Loucy (cell line): ENCODE results near the gene OR5AN1.

ENCODE experiments used
- H2AFZ ChIP-seq: fragments of 200-600 bp; sonication (generic); 2 replicates; pipeline ENCODE4 v1.6.0; 2016; ENCODE audit warnings: antibody characterized with exemption, mild to moderate bottlenecking, low read length, moderate library complexity
- H3F3A ChIP-seq: fragments of 200-600 bp; 2 replicates; pipeline ENCODE4 v1.6.0; 2016; ENCODE audit warnings: antibody characterized with exemption, low read depth, mild to moderate bottlenecking
- H3K27me3 ChIP-seq: fragments of 200-600 bp; sonication (generic); 2 replicates; pipeline ENCODE4 v1.6.1; 2014; ENCODE audit warnings: low read length, mild to moderate bottlenecking; ENCODE audit not compliant: insufficient read depth, poor library complexity, severe bottlenecking
- H3K36me3 ChIP-seq: fragments of 200-600 bp; sonication (generic); 2 replicates; pipeline ENCODE4 v1.6.1; 2016; ENCODE audit warnings: low read length; ENCODE audit not compliant: insufficient read depth
- H3K4me1 ChIP-seq: fragments of 200-600 bp; sonication (generic); 2 replicates; pipeline ENCODE4 v1.5.1; 2014; ENCODE audit warnings: low read length, mild to moderate bottlenecking; ENCODE audit not compliant: insufficient read depth, poor library complexity, severe bottlenecking
- H3K4me2 ChIP-seq: fragments of 200-600 bp; sonication (generic); 2 replicates; pipeline ENCODE4 v1.6.0; 2014; ENCODE audit warnings: antibody characterized with exemption, low read length, low read depth, mild to moderate bottlenecking; ENCODE audit not compliant: poor library complexity, severe bottlenecking
- H3K4me3 ChIP-seq: fragments of 200-600 bp; sonication (generic); 2 replicates; pipeline ENCODE4 v1.5.1; 2014; ENCODE audit warnings: low read length, mild to moderate bottlenecking, mixed read lengths; ENCODE audit not compliant: poor library complexity, severe bottlenecking
- H3K79me2 ChIP-seq: fragments of 200-600 bp; sonication (generic); 2 replicates; pipeline ENCODE4 v1.6.1; 2014; ENCODE audit warnings: low read length; ENCODE audit not compliant: insufficient read depth
- H3K9ac ChIP-seq: fragments of 200-600 bp; sonication (generic); 2 replicates; pipeline ENCODE4 v1.6.0; 2014; ENCODE audit warnings: mild to moderate bottlenecking, low read depth, low read length, moderate library complexity; ENCODE audit not compliant: poor library complexity, severe bottlenecking
- H3K9me2 ChIP-seq: fragments of 200-600 bp; sonication (generic); replicated peaks from 2 replicates; pipeline ENCODE4 v1.6.1; 2016; ENCODE audit warnings: low read depth, low read length, mixed read lengths
- H3K9me3 ChIP-seq: fragments of 200-600 bp; sonication (generic); 2 replicates; pipeline ENCODE4 v1.6.1; 2014; ENCODE audit warnings: mild to moderate bottlenecking, antibody characterized with exemption, low read length, low read depth; ENCODE audit not compliant: insufficient read depth
- H4K20me1 ChIP-seq: fragments of 200-600 bp; sonication (generic); 2 replicates; pipeline ENCODE4 v1.6.0; 2014; ENCODE audit warnings: antibody characterized with exemption, low read length, mild to moderate bottlenecking; ENCODE audit not compliant: insufficient read depth, poor library complexity, severe bottlenecking
- EZH2phosphoT487 ChIP-seq: fragments of 200-600 bp; IDR thresholded peaks from 2 replicates; pipeline ENCODE4 v1.6.1; 2018; ENCODE audit warnings: antibody characterized with exemption, mild to moderate bottlenecking, moderate library complexity, borderline replicate concordance
- TF ChIP-seq, protein P1 (sequence below): fragments of 200-600 bp; sonication (generic); conservative IDR thresholded peaks from 2 replicates; pipeline ENCODE4 v1.5.1; 2014; ENCODE audit warnings: mild to moderate bottlenecking, antibody characterized with exemption, low read length

OR5AN1 gene

DNA sequence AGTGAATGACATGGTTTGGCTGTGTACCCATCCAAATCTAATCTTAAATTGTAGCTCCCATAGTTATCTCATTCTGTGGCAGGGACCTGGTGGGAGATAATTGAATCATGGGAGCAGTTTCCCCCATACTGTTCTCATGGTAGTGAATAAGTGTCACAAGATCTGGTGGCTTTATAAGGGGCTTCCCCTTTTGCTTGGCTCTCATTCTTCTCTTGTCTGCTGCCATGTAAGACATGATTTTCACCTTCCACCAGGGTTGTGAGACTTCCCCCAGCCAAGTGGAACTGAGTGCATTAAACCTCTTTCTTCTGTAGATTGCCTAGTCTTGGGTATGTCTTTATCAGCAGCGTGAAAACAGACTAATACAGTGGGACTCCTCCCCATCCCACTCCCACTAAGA, 56.4 kb downstream of the OR5AN1 start:
- H3K9ac ChIP-seq = no peak overlapping the region
- no peak for TF ChIP-seq EZH2phosphoT487
- TF ChIP-seq, protein P1, sequence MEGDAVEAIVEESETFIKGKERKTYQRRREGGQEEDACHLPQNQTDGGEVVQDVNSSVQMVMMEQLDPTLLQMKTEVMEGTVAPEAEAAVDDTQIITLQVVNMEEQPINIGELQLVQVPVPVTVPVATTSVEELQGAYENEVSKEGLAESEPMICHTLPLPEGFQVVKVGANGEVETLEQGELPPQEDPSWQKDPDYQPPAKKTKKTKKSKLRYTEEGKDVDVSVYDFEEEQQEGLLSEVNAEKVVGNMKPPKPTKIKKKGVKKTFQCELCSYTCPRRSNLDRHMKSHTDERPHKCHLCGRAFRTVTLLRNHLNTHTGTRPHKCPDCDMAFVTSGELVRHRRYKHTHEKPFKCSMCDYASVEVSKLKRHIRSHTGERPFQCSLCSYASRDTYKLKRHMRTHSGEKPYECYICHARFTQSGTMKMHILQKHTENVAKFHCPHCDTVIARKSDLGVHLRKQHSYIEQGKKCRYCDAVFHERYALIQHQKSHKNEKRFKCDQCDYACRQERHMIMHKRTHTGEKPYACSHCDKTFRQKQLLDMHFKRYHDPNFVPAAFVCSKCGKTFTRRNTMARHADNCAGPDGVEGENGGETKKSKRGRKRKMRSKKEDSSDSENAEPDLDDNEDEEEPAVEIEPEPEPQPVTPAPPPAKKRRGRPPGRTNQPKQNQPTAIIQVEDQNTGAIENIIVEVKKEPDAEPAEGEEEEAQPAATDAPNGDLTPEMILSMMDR = no peak
- no peaks in the 10 kb centered on the region for H3F3A ChIP-seq
- no peaks in the 10 kb centered on the region for H3K79me2 ChIP-seq
- no peaks in the 10 kb centered on the region for H3K27me3 ChIP-seq
- H4K20me1 ChIP-seq = no peaks in the 10 kb centered on the region
- H2AFZ ChIP-seq = no peak overlapping the region
- no peaks in the 10 kb centered on the region for H3K4me1 ChIP-seq
- H3K4me2 ChIP-seq = no peak overlapping the region
- H3K9me2 ChIP-seq = no peaks in the 10 kb centered on the region
- H3K4me3 ChIP-seq = no peak overlapping the region
- no peaks in the 10 kb centered on the region for H3K36me3 ChIP-seq
- 0 out of 2 replicates have a peak, but pooled peaks cover 4% of the 10 kb centered on the region for H3K9me3 ChIP-seq

DNA sequence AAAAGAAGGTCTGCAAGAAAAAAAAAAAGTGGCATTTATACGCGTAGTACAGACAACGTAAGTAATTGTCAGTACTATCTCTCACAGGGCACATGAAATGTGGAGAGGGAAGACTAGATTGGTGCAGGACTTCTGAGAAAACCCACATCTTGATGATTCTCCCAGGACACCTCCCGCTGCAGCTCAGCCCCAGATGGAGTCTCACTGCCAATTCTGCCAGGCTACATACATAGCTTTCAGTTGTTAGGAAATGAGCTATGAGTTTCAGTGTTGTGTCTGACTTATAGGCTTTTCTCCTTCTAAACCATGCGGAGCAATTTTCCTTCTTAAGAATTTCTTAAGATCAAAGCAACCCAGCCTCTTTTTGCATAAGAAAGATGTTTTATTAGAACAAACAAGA, 57.9 kb downstream of the OR5AN1 start:
- no peaks in the 10 kb centered on the region for H3K9me3 ChIP-seq
- TF ChIP-seq EZH2phosphoT487 = no peak
- TF ChIP-seq, protein P1 = no peak
- H3K4me2 ChIP-seq = no peak overlapping the region
- no peak overlapping the region for H3K9ac ChIP-seq
- H4K20me1 ChIP-seq = no peaks in the 10 kb centered on the region
- H3K9me2 ChIP-seq = no peaks in the 10 kb centered on the region
- H3K4me1 ChIP-seq = no peaks in the 10 kb centered on the region
- no peaks in the 10 kb centered on the region for H3K79me2 ChIP-seq
- no peak overlapping the region for H3K4me3 ChIP-seq
- no peak overlapping the region for H2AFZ ChIP-seq
- no peaks in the 10 kb centered on the region for H3K27me3 ChIP-seq
- H3K36me3 ChIP-seq = no peaks in the 10 kb centered on the region
- H3F3A ChIP-seq = no peaks in the 10 kb centered on the region

DNA sequence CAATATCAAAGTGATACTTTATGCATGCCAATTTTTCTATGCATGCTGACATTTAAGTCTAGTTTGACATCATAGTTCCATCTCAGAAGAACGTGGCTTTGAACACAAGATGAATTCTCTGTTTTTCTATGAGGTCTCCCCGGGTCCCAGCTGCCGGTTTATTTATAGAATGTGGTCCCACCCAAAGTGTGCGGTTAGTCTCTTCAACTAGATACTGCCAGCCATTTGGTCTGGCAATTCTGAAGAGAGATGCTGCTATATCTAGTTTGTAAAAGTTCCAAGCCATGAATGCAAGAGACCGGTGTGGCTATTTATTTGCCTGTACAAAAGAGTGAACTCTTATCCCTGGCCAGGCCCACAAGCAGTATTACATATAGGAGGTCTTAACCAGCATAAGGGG, 58.3 kb downstream of the OR5AN1 start:
- Histone ChIP-seq H3K9me2 (no peaks in the 10 kb centered on the region), H4K20me1 (no peaks in the 10 kb centered on the region), H3F3A (no peaks in the 10 kb centered on the region), H3K4me1 (no peaks in the 10 kb centered on the region), H3K4me3 (no peak overlapping the region), H3K36me3 (no peaks in the 10 kb centered on the region), H3K9ac (no peak overlapping the region), H3K79me2 (no peaks in the 10 kb centered on the region), H3K27me3 (no peaks in the 10 kb centered on the region), H3K9me3 (no peaks in the 10 kb centered on the region), H3K4me2 (no peak overlapping the region), H2AFZ (no peak overlapping the region)
- no peak for TF ChIP-seq EZH2phosphoT487
- TF ChIP-seq, protein P1 = no peak
